ENCODE measurements around the gene OR13C5.

DNA sequence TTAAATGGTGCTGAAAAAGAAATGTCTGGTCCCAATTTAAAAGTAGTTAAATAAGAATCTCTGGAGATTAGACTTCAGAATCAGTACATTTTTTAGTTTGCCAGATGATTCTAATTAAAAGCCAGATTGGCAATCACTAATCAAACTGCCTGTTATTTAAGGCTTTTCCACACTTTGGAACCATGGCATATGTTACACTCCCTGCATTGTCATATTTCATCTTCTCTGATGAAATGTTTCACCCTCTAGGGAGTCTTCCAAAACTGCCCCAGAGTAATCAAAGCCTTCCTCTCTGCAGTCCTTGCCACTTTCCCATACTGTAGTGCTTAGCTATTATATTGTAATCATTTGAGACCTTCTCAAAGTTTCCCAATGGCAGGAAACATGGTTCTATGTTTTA lies 36.2 kb upstream of the OR13C5 start:
- TF ChIP-seq CHD2 (IDR thresholded peaks at IDR 0.05; ENCODE audit: borderline replicate concordance, low read depth, low read length) (no peak), GABPA (IDR thresholded peaks at IDR 0.05; ENCODE audit: low read depth) (no peak), POLR2AphosphoS5 (IDR thresholded peaks at IDR 0.05; ENCODE audit: low read length) (no peak)

Measured in GM12878 (cell line).